ENCODE data around the gene SVEP1.
"Not testable (repeated sequence)": the region's sequence is repeated elsewhere in the genome, so short reads cannot be mapped to it uniquely, and the experiment has no call there.

Gene SVEP1

GRCh38 chr9:110364451-110364850 lies 215.1 kb downstream of the SVEP1 start:
- DNase-seq (ENCODE audit: low read depth in 2 of 2) = no peak

- DNase-seq (ENCODE audit: low read depth in 2 of 2) = not testable (repeated sequence)
Observed at GRCh38 chr9:110358992-110359391, 220.5 kb downstream of the SVEP1 start.

- DNase-seq (ENCODE audit: low read depth in 2 of 2) = no peak
Observed at GRCh38 chr9:110357505-110357904, 222.0 kb downstream of the SVEP1 start.

GRCh38 chr9:110356639-110357395 lies 222.7 kb downstream of the SVEP1 start:
- no peak for DNase-seq (ENCODE audit: low read depth in 2 of 2)

GRCh38 chr9:110355911-110356310 lies 223.6 kb downstream of the SVEP1 start:
- DNase-seq (ENCODE audit: low read depth in 2 of 2) = no peak

- no peak for DNase-seq (ENCODE audit: low read depth in 2 of 2)
Observed at GRCh38 chr9:110351009-110351467, 228.5 kb downstream of the SVEP1 start.

GRCh38 chr9:110346325-110346724 lies 233.2 kb downstream of the SVEP1 start:
- no peak for DNase-seq (ENCODE audit: low read depth in 2 of 2)

- DNase-seq (ENCODE audit: low read depth in 2 of 2) = no peak
Observed at GRCh38 chr9:110344821-110345220, 234.7 kb downstream of the SVEP1 start.

GRCh38 chr9:110343551-110343950 lies 236.0 kb downstream of the SVEP1 start:
- no peak for DNase-seq (ENCODE audit: low read depth in 2 of 2)

GRCh38 chr9:110340306-110340705 lies 239.2 kb downstream of the SVEP1 start:
- no peak for DNase-seq (ENCODE audit: low read depth in 2 of 2)

GRCh38 chr9:110338143-110338542 lies 241.4 kb downstream of the SVEP1 start:
- DNase-seq (ENCODE audit: low read depth in 2 of 2) = no peak

GRCh38 chr9:110337727-110338126 lies 241.8 kb downstream of the SVEP1 start, which contains the start of gene TXNDC8:
Gene TXNDC8, minus strand, starts transcription at chr9:110337863.
- DNase-seq (ENCODE audit: low read depth in 2 of 2) = no peak

- no peak for DNase-seq (ENCODE audit: low read depth in 2 of 2)
Observed at GRCh38 chr9:110336363-110336762, 243.2 kb downstream of the SVEP1 start.

GRCh38 chr9:110334871-110335270 lies 244.7 kb downstream of the SVEP1 start:
- DNase-seq (ENCODE audit: low read depth in 2 of 2) = no peak

GRCh38 chr9:110334183-110334582 lies 245.4 kb downstream of the SVEP1 start:
- DNase-seq (ENCODE audit: low read depth in 2 of 2) = no peak

GRCh38 chr9:110332766-110333165 lies 246.8 kb downstream of the SVEP1 start:
- no peak for DNase-seq (ENCODE audit: low read depth in 2 of 2)

- DNase-seq (ENCODE audit: low read depth in 2 of 2) = no peak
Observed at GRCh38 chr9:110330484-110331105, 248.9 kb downstream of the SVEP1 start.

GRCh38 chr9:110329639-110330230 lies 249.8 kb downstream of the SVEP1 start:
- no peak for DNase-seq (ENCODE audit: low read depth in 2 of 2)

- DNase-seq (ENCODE audit: low read depth in 2 of 2) = no peak
Observed at GRCh38 chr9:110328763-110329162, 250.8 kb downstream of the SVEP1 start.

GRCh38 chr9:110327716-110328115 lies 251.8 kb downstream of the SVEP1 start:
- no peak for DNase-seq (ENCODE audit: low read depth in 2 of 2)

GRCh38 chr9:110323818-110324217 lies 255.7 kb downstream of the SVEP1 start:
- no peak for DNase-seq (ENCODE audit: low read depth in 2 of 2)

- DNase-seq (ENCODE audit: low read depth in 2 of 2) = no peak
Observed at GRCh38 chr9:110320651-110321445, 258.7 kb downstream of the SVEP1 start.
